ENCODE results near the gene AP2A2. TPM values are rescaled to one million over a fixed set of nuclear protein-coding genes. Genes with fewer than 3 reads are reported as not detected.

The AP2A2 gene
- total RNA-seq, 1 donor from 2014 or later, result 58.7 TPM

- Histone ChIP-seq H3K27ac (no peak overlapping the region), H3K36me3 (no peaks in the 10 kb centered on the region), H3K9me3 (peaks cover 5% of the 10 kb centered on the region), H3K27me3 (no peaks in the 10 kb centered on the region), H3K4me3 (no peak overlapping the region), H3K4me1 (peaks cover 43% of the 10 kb centered on the region)
- intact Hi-C loops (cut with DNase I), result no loop called here
- TF ChIP-seq POLR2AphosphoS5 (IDR thresholded peaks at IDR 0.05; ENCODE audit: insufficient read depth in 1 of 2, low read depth in 1 of 2) (no peak), POLR2A (IDR thresholded peaks at IDR 0.05) (no peak)
- TF ChIP-seq, protein P1, sequence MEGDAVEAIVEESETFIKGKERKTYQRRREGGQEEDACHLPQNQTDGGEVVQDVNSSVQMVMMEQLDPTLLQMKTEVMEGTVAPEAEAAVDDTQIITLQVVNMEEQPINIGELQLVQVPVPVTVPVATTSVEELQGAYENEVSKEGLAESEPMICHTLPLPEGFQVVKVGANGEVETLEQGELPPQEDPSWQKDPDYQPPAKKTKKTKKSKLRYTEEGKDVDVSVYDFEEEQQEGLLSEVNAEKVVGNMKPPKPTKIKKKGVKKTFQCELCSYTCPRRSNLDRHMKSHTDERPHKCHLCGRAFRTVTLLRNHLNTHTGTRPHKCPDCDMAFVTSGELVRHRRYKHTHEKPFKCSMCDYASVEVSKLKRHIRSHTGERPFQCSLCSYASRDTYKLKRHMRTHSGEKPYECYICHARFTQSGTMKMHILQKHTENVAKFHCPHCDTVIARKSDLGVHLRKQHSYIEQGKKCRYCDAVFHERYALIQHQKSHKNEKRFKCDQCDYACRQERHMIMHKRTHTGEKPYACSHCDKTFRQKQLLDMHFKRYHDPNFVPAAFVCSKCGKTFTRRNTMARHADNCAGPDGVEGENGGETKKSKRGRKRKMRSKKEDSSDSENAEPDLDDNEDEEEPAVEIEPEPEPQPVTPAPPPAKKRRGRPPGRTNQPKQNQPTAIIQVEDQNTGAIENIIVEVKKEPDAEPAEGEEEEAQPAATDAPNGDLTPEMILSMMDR (IDR thresholded peaks at IDR 0.05), result no peak
- no peak for DNase-seq (ENCODE audit: extremely low spot score in 2 of 2)
These were observed 27.0 kb downstream of the AP2A2 start for GRCh38 chr11:952406-953385.

- no peak for DNase-seq (ENCODE audit: extremely low spot score in 2 of 2)
- H3K9me3 ChIP-seq, result peaks cover 5% of the 10 kb centered on the region
- H3K27ac ChIP-seq, result no peak overlapping the region
- intact Hi-C loops (cut with DNase I), result no loop called here
- peaks cover 51% of the 10 kb centered on the region for H3K4me1 ChIP-seq
- no peak overlapping the region for H3K4me3 ChIP-seq
- H3K36me3 ChIP-seq, result no peaks in the 10 kb centered on the region
- TF ChIP-seq POLR2AphosphoS5 (IDR thresholded peaks at IDR 0.05; ENCODE audit: insufficient read depth in 1 of 2, low read depth in 1 of 2) (no peak), POLR2A (IDR thresholded peaks at IDR 0.05) (no peak)
- TF ChIP-seq, protein P1 (IDR thresholded peaks at IDR 0.05), result no peak
- no peaks in the 10 kb centered on the region for H3K27me3 ChIP-seq
These were observed 27.8 kb downstream of the AP2A2 start for GRCh38 chr11:953512-953911.

DNA sequence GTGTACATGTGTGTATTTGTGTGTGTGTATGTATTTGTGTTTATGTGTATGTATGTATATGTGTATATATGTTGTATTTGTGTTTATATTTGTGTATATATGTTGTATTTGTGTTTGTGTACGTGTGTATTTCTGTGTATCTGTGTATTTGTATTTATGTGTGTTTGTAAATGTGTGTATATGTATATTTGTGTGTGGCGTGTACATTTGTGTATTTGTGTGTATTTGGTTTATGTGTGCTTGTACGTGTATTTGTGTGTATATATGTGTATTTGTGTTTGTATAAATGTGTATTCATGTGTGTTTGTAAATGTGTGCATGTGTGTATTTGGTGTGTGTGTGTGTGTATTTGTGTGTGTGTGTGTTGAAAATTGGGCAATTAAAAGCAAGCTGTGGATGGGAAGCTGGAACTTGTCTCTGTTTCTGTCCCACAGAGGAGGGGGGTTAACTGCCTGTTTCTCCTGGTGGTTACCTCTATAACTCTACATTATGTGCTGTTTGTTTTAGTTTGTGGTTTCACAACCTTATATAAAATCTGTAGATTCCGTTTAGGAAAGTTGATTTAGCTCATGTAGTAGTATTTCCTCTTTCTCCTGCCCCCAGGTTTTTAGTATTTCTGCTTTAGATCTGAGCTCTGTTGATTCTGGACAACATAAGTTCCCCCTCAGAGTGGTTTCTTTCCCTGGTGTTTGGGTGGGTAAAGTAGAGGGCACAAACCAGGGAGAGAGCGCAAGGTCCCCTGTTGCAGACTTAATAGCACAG, 28.9 kb downstream of the AP2A2 start:
- no peak overlapping the region for H3K27ac ChIP-seq
- H3K4me3 ChIP-seq, result no peak overlapping the region
- intact Hi-C loops (cut with DNase I), result no loop called here
- peaks cover 4% of the 10 kb centered on the region for H3K9me3 ChIP-seq
- TF ChIP-seq POLR2AphosphoS5 (IDR thresholded peaks at IDR 0.05; ENCODE audit: insufficient read depth in 1 of 2, low read depth in 1 of 2) (no peak), POLR2A (IDR thresholded peaks at IDR 0.05) (no peak)
- TF ChIP-seq, protein P1 (IDR thresholded peaks at IDR 0.05), result no peak
- peaks cover 59% of the 10 kb centered on the region for H3K4me1 ChIP-seq
- no peak for DNase-seq (ENCODE audit: extremely low spot score in 2 of 2)
- no peaks in the 10 kb centered on the region for H3K36me3 ChIP-seq
- H3K27me3 ChIP-seq, result no peaks in the 10 kb centered on the region

DNA sequence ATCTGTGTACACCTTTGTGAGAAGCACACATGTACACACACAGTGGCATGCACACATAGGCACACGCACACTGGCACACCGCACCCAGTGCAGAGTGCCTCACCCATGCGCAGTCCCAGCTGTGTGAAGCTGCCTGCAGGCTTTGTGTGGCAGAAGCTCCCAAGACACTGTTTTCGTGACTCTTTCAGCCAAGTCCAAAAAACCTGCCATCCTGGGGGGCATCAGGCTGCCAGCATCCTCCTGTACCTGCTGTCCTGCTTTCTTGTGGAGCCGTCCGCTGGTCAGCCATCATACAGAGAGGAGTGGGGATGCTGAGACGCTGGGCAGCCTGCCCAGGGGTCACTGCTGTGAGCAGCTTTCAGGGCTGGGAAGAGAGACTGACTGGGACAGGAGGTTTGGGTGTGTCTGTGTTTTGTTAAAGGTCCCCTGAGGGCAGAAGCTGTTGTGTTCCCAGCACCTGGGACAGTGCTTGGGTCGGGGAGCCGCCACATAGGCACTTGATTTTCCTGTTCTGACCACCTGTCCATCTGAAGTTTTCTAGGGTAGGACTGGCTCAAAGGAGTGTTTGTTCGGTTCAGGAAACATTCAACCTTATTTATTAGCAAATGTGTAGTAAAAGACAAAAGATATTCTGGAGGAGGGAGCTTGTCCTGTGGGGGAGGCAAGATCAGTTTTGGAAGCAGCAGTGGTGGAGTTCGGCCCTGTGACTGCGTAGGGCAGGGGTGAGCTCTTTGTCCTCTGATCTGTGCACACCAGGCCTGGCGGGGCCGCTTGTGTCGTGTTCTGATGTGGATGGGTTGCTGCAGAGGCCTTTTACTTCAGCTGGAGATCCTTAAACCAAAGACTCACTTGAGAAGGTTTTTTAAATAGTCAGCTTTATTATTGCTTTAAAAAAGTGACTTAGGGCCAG, 29.7 kb downstream of the AP2A2 start:
- Histone ChIP-seq H3K27ac (no peak overlapping the region), H3K9me3 (no peaks in the 10 kb centered on the region), H3K4me3 (no peak overlapping the region), H3K36me3 (peaks cover 0 to 7% of the 10 kb centered on the region in 2 donors), H3K4me1 (peaks cover 59% of the 10 kb centered on the region), H3K27me3 (no peaks in the 10 kb centered on the region)
- intact Hi-C loops (cut with DNase I), result no loop called here
- TF ChIP-seq POLR2AphosphoS5 (IDR thresholded peaks at IDR 0.05; ENCODE audit: insufficient read depth in 1 of 2, low read depth in 1 of 2) (no peak), POLR2A (IDR thresholded peaks at IDR 0.05) (no peak)
- TF ChIP-seq, protein P1 (IDR thresholded peaks at IDR 0.05), result no peak
- no peak for DNase-seq (ENCODE audit: extremely low spot score in 2 of 2)

All from vagina (tissue), 2 donors.